Stimulated activated effector memory CD8-positive, alpha-beta T cell treated with anti-CD3 and anti-CD28 coated beads, Interleukin-12 subunit alpha, Interleukin-12 subunit beta, amount 100 ng/mL, for 72 hours (primary cell): Measurements from ENCODE around the gene FGF4.

Experiments
- ATAC-seq: fragments of 150-1000 bp; cut with Tn5 transposase; 2 replicates; pipeline ENCODE4 v1.10.0; 2021
- DNase-seq, 2 donors: peaks; one replicate each; pipeline ENCODE4 v3.0.0; 2021 to 2022; ENCODE audit warnings: low spot score in 2 of 2
- H3K27ac Mint-ChIP-seq: one replicate; pipeline ENCODE4 v1.8.0; 2022; ENCODE audit warnings: mild to moderate bottlenecking, mixed read lengths
- H3K36me3 Mint-ChIP-seq: one replicate; pipeline ENCODE4 v1.8.0; 2022; ENCODE audit warnings: mild to moderate bottlenecking, mixed read lengths
- H3K4me1 Mint-ChIP-seq: one replicate; pipeline ENCODE4 v1.8.0; 2022; ENCODE audit warnings: mixed read lengths
- H3K4me3 Mint-ChIP-seq: one replicate; pipeline ENCODE4 v1.8.0; 2022; ENCODE audit warnings: mild to moderate bottlenecking, mixed read lengths
- H3K9me3 Mint-ChIP-seq: one replicate; pipeline ENCODE4 v1.8.0; 2022; ENCODE audit warnings: mixed read lengths

FGF4 gene

GRCh38 chr11:69727266-69727665 lies 47.9 kb downstream of the FGF4 start:
- no peaks in the 10 kb centered on the region for H3K9me3 Mint-ChIP-seq

GRCh38 chr11:69726481-69726880 lies 48.7 kb downstream of the FGF4 start:
- Mint-ChIP-seq H3K9me3 (no peaks in the 10 kb centered on the region), H3K4me3 (no peak overlapping the region), H3K36me3 (no peaks in the 10 kb centered on the region), H3K4me1 (no peaks in the 10 kb centered on the region), H3K27ac (no peak overlapping the region)
- DNase-seq: no peak
- no peak for ATAC-seq

More at GRCh38 chr11:69727266-69727665, 47.9 kb downstream of the FGF4 start:
- Mint-ChIP-seq H3K4me1 (no peaks in the 10 kb centered on the region), H3K36me3 (no peaks in the 10 kb centered on the region), H3K4me3 (no peak overlapping the region), H3K27ac (no peak overlapping the region)
- DNase-seq (no peak), ATAC-seq (no peak)

- H3K4me1 Mint-ChIP-seq: no peaks in the 10 kb centered on the region
- no peaks in the 10 kb centered on the region for H3K9me3 Mint-ChIP-seq
- ATAC-seq (no peak), DNase-seq (no peak)
- no peaks in the 10 kb centered on the region for H3K36me3 Mint-ChIP-seq
- no peak overlapping the region for H3K27ac Mint-ChIP-seq
- H3K4me3 Mint-ChIP-seq: no peak overlapping the region
These were observed 49.1 kb downstream of the FGF4 start for GRCh38 chr11:69726019-69726418.

GRCh38 chr11:69721745-69722144 lies 53.4 kb downstream of the FGF4 start:
- Mint-ChIP-seq H3K4me1 (peaks cover 6% of the 10 kb centered on the region), H3K27ac (no peak overlapping the region), H3K9me3 (no peaks in the 10 kb centered on the region), H3K4me3 (no peak overlapping the region), H3K36me3 (no peaks in the 10 kb centered on the region)
- no peak for DNase-seq
- ATAC-seq: no peak

GRCh38 chr11:69721106-69721505 lies 54.0 kb downstream of the FGF4 start:
- peaks cover 6% of the 10 kb centered on the region for H3K4me1 Mint-ChIP-seq
- H3K27ac Mint-ChIP-seq: no peak overlapping the region
- no peaks in the 10 kb centered on the region for H3K36me3 Mint-ChIP-seq
- ATAC-seq (no peak), DNase-seq (no peak)
- no peaks in the 10 kb centered on the region for H3K9me3 Mint-ChIP-seq
- H3K4me3 Mint-ChIP-seq: no peak overlapping the region
